Midbrain (tissue), 1 donor: ENCODE measurements around the gene C6orf15.

Experiments
- DNase-seq: peaks from one replicate; lab custom pipeline; 2025; lab: John Stamatoyannopoulos, UW

The C6orf15 gene

DNA sequence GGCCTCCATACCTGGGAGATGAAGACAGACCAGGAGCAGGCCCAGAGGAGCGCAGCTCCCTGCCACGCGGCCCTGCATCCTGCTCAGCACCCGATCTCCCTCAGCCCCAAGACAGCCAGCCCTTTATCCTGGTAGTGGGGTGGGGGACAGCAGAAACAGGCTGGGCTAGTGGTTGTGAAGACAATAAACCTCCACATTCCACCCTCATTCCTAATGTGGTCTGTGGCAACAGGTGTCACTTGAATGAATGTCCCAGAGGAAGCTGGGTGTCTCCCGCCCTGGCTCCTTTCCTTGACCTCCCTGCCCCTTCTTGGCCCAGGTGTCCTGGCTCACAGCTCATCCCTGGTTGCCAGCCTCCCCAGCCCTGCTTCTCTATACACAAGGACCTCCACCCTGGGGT, at the start of gene C6orf15:
C6orf15 (minus strand) TSS at position 98 of the 400 bp plus-strand sequence; CDS start at position 78, 20 bp downstream.
- no peak for DNase-seq

- no peak for DNase-seq
Observed at GRCh38 chr6:31161216-31162126, 49.1 kb upstream of the C6orf15 start.

DNA sequence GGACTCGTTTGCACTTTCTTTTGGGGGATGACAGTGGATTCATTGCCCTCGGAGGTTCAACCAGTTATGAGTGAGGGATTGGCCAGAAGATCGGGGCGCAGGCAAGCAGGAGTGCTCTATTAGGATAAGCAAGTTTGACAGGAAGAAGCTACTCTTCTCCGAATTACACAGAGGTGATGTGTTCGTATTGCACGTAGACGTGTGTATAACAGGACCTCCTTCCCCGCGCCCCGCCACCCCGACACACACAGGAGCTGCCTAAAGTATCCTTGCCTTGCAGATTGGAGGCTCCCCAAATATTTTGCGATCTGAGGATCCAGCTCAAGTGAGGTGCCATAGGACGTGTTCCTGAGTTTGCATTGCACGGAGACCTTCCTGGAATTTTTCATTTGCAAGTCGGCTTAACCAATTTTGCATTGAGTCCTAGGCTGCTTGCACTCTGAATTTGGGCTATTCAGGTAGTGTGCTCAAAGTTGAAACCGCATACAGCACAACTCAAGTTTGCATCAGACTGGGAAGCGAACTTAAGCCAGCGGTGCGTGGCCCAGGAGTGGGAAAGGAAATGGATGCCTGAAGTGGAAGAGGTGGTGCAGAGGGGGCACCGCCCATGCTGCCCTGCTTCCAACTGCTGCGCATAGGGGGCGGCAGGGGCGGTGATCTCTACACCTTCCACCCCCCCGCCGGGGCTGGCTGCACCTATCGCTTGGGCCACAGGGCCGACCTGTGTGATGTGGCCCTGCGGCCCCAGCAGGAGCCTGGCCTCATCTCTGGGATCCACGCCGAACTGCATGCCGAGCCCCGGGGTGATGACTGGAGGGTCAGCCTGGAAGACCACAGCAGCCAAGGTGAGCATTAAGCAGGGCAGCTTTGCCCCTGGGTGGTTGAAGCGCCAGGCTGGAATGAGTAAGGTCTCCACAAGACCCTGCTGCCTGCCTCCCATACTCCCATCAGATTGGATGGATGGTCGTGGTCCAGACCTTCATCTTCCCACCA, 46.8 kb upstream of the C6orf15 start:
- no peak for DNase-seq

DNA sequence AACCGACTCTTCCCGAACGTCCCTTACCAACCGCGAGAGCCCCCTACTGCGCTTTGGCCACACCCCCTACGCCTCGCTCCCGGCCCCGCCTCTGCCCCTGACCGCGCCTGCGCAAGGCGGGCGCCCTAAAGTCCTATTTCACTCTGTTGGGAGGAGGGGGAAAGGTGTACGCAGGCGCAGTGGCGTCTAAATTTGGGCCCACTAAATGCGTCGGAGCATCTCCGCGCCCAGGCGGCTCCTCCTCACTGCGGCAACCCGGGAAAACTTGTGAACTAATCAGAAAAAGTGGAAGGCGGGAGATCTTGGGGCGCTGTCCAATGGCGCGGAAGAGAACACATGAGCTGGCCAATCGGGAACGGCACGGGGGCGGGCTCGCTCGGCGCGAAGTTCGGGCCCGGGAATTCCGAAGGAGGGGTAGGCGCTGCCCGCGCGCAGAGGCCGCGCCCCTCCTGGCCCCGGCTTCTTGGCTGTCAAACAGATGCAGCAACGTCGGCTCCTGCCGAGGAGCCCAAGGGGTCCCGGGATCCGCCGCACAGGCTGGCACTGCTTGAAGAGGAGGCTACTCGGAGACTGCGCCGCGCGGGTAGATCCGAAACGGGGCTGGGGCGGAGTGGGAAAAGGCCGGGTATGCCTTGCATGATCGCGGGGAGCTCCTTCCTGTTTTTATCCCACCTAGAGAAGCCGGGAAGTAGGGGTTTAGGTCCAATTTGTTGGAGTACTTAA, 45.9 kb upstream of the C6orf15 start, which contains the start of gene TCF19:
TCF19 (plus strand) TSS at position 450 of the 723 bp plus-strand sequence. CDS start 881 bp downstream, outside the sequence.
- DNase-seq: peak; percentile 98

DNA sequence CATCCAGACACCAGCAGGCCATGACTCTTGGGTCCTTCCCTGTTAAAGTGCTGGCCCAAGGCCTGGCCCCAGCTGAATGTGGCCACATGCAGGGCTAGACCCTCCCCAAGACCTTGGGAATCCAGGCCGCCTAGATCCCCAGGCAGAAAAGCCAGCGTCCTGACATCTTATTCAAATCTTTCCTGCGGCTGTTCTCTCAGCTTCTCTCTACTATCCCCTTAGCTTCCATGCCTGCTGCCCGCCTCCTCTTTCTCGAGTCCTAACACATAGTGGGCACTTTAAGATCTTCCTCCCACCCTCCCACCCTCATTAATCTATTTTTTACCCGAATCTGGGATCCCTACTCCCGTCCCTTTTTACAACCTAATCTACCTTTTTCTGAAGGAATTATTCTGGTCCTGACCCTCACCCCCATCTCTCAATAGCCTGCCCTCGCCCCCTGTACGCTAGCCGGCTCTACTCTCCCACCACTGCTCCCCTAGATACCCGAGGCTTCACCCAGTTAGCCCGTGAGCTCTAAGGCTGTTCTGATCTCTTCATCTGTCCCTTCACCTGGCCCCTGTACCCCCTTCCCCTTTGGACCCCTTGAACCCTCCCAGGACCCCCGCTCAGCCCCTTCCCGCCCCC, 45.3 kb upstream of the C6orf15 start, which contains the start of gene CCHCR1:
CCHCR1 (minus strand) TSS at position 290 of the 627 bp plus-strand sequence; CDS start at position 88, 202 bp downstream.
- DNase-seq: peak; percentile 9

- no peak for DNase-seq
Observed at GRCh38 chr6:31156641-31157040, 44.3 kb upstream of the C6orf15 start.

- DNase-seq: no peak
Observed at GRCh38 chr6:31154436-31154835, 42.1 kb upstream of the C6orf15 start.

GRCh38 chr6:31152781-31153180, 40.4 kb upstream of the C6orf15 start:
- DNase-seq: no peak

DNA sequence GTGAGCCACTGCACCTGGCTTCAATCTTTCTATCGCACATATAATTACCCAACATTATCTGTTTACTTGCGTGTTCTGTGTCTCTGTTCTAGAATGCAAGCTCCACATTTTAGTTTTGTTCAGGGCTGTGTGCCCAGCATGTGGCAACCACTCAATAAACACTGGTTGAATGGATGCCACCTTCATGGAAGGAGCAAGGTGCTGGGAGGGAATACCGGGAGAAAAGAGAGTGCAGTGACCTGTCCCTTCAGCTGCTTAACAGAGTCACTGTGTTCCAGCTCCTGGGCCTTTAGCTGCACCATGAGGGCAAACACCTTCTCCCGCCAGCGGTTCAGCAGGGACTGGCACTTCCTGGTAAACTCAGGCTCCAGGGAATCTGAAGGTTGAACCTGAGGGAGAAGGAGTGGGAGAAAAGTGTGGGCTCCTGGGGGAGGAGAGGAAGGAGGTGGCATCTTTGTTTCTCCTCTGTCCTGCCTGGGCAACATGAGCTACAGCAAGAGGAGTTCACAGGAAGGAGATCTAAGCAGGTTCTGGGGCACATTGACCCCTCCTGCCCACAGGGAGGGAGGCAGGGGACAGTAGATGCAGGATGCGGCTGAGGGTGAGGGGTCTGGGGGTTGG, 37.6 kb upstream of the C6orf15 start:
- DNase-seq: no peak

DNA sequence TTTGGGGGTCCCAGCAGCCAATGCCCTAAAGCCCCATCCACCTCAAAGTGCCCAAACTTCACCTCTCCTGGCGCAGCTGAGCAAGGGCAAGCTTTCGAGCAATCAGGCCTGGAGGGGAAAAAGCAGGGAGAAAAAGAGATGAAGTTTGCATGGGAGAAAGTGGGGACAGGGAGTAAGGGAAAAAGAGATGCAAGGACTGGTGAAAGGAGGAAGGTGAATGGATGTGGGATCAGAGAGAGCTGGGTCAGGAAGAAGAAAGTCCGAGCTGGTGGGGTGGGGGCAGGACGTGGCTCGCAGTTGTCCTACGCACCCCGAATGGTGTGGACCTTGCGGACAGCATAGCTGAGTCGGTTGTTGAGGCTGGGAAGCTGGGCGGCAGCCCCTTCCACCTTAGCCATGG, 33.0 kb upstream of the C6orf15 start:
- no peak for DNase-seq

DNA sequence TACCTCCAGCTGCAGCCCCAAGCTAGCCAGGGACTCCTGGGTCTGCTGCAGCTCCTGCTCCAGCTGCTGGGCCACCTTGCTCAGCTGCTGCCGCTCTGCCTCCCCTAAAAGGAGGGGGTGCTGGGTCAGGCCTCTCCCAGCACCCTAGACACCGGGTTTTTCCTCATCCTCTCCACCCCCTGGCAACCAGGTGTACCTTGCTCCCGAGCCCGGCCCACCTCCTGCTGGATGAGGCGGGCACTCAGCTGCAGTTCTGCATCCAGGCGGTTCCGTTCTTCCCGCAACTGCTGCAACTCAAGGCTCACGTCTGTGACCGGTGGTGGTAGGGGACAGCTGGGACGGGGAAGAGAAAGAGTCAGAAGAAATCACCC, 32.6 kb upstream of the C6orf15 start:
- no peak for DNase-seq

- no peak for DNase-seq
Observed at GRCh38 chr6:31144296-31144969, 32.1 kb upstream of the C6orf15 start.

GRCh38 chr6:31143148-31143547, 30.8 kb upstream of the C6orf15 start:
- DNase-seq: no peak

DNA sequence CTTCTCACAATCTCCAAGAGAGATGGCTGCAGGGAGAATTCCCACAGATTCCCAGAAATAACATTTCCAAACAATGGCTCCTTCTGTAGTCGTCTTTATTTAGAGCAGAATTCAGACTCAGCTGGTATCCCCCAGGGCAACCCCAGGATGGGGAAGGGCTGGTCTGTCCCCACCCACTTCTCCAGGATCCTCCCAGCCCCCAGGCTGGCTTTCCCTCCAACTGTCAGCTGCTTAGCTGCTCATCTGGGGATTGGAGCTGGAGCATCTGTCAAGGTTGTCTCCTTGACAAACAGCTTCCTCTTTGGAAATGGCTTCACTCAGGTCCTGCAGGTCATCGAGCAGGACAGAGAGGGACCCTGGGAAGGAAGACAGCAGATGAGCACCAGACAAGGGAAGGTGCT, 30.0 kb upstream of the C6orf15 start:
- DNase-seq: no peak

- no peak for DNase-seq
Observed at GRCh38 chr6:31140643-31141042, 28.3 kb upstream of the C6orf15 start.

DNA sequence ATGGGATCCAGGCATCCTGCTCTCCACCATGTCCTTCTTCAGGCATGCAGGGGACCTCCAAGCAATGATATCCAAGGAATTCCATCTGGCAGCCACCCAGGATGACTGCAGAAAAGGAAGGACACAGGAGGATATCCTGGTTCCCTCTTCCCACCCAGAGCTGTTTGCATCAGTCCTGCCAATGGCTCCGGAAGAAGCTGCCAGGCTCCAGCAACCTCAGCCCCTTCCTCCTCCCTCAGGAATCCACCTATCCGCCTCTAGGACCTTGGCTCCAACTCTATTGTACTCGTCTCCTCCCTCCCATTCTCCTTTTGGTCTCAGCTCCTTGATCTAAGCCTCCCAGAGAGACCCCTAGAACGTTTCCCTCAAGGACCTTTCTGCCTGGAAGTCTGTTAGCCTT, 27.2 kb upstream of the C6orf15 start:
- no peak for DNase-seq

- DNase-seq: no peak
Observed at GRCh38 chr6:31138982-31139381, 26.6 kb upstream of the C6orf15 start, which contains the start of gene PSORS1C2. PSORS1C2 (minus strand) TSS chr6:31139066; CDS start chr6:31139026, 40 bp downstream.

DNA sequence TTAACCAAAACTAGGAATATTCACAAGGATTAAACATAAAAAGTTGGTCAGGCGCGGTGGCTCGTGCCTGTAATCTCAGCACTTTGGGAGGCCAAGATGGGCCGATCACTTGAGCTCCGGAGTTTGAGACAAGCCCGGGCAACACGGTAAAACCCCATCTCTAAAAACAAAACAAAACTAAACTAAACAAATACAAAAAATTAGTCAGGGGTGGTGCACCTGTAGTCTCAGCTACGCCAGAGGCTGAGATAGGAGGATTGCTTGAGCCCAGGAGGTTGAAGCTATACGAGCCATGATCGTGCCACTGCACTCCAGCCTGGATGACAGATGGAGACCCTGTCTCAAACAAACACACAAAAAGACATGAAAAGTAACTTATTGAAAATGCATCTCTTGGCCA, 23.3 kb upstream of the C6orf15 start:
- DNase-seq: no peak

DNA sequence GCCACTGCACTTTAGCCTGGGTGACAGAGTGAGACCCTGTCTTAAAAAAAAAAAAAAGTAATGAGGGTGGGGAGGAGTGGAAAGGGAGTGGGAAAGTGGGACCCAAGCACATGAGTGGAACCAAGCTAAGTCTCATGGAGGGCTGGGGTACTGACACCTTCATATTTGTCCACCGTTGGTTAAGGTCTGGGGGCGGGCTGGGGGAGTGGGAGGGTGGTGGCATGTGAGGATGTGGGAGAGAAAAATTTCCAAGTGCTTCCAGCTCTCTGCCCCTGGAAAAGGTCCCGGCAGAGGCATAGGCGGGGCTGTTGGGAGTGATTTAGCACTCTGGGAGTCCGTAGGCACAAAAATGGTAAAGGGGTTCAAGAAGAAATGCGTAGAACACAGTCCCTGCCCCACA, 20.4 kb upstream of the C6orf15 start:
- no peak for DNase-seq

GRCh38 chr6:31131595-31131994, 19.2 kb upstream of the C6orf15 start:
- no peak for DNase-seq
